GM23338 (cell line): ENCODE results near the gene BCR. TPM values are rescaled to one million over a fixed set of nuclear protein-coding genes. Genes with fewer than 3 reads are reported as not detected.

Experiments used
- ATAC-seq: fragments of 200-7000 bp; cut with Tn5 transposase; 3 replicates; pipeline ENCODE4 v1.9.1; 2020
- DNase-seq: peaks from one replicate; pipeline ENCODE4 v3.0.0-alpha.2; 2015; ENCODE audit warnings: low spot score
- H2AFZ ChIP-seq: fragments of 200-600 bp; sonication (generic); 2 replicates; pipeline ENCODE4 v1.8.0; 2016; ENCODE audit warnings: antibody characterized with exemption, mild to moderate bottlenecking, moderate library complexity
- H3F3A ChIP-seq: fragments of 200-600 bp; sonication (generic); replicated peaks from 2 replicates; pipeline ENCODE4 v1.8.0; 2017; ENCODE audit warnings: antibody characterized with exemption, mixed run types, low read depth
- H3K27ac ChIP-seq: fragments of 200-600 bp; sonication (generic); 2 replicates; pipeline ENCODE4 v1.6.1; 2016; ENCODE audit warnings: low read depth
- H3K27me3 ChIP-seq: fragments of 200-600 bp; sonication (generic); 2 replicates; pipeline ENCODE4 v1.8.0; 2016; ENCODE audit warnings: mild to moderate bottlenecking, mixed run types, moderate library complexity; ENCODE audit not compliant: insufficient read depth
- H3K36me3 ChIP-seq: fragments of 200-600 bp; sonication (generic); 2 replicates; pipeline ENCODE4 v1.8.0; 2016; ENCODE audit warnings: mild to moderate bottlenecking; ENCODE audit not compliant: insufficient read depth
- H3K4me1 ChIP-seq: fragments of 200-600 bp; sonication (generic); 2 replicates; pipeline ENCODE4 v1.8.0; 2016; ENCODE audit warnings: mild to moderate bottlenecking, moderate library complexity; ENCODE audit not compliant: insufficient read depth
- H3K4me2 ChIP-seq: fragments of 200-600 bp; sonication (generic); 2 replicates; pipeline ENCODE4 v1.7.1; 2017; ENCODE audit warnings: mixed run types
- H3K4me3 ChIP-seq: fragments of 200-600 bp; sonication (generic); 2 replicates; pipeline ENCODE4 v1.6.1; 2016; ENCODE audit warnings: mixed run types
- H3K79me2 ChIP-seq: fragments of 200-600 bp; sonication (generic); replicated peaks from 2 replicates; pipeline ENCODE4 v1.8.0; 2017; ENCODE audit warnings: mild to moderate bottlenecking; ENCODE audit not compliant: insufficient read depth
- H3K9me2 ChIP-seq: fragments of 200-600 bp; sonication (generic); 2 replicates; pipeline ENCODE4 v1.8.0; 2017; ENCODE audit not compliant: insufficient read depth
- H4K20me1 ChIP-seq: fragments of 200-600 bp; sonication (generic); replicated peaks from 2 replicates; pipeline ENCODE4 v1.8.0; 2017; ENCODE audit warnings: mild to moderate bottlenecking; ENCODE audit not compliant: insufficient read depth
- H3K27ac Mint-ChIP-seq: 2 replicates; pipeline ENCODE4 v1.8.0; 2020; ENCODE audit warnings: inconsistent platforms, mild to moderate bottlenecking, moderate library complexity, mixed read lengths
- H3K27me3 Mint-ChIP-seq: 3 replicates; pipeline ENCODE4 v1.8.0; 2022; ENCODE audit warnings: low read depth, mild to moderate bottlenecking, moderate library complexity, mixed read lengths, inconsistent platforms; ENCODE audit not compliant: insufficient read depth, poor library complexity
- H3K36me3 Mint-ChIP-seq: 3 replicates; pipeline ENCODE4 v1.8.0; 2021; ENCODE audit warnings: low read depth, mild to moderate bottlenecking, inconsistent platforms, moderate library complexity, mixed read lengths
- H3K4me1 Mint-ChIP-seq: 3 replicates; pipeline ENCODE4 v1.8.0; 2020; ENCODE audit warnings: mild to moderate bottlenecking, inconsistent platforms, mixed read lengths
- H3K4me3 Mint-ChIP-seq: 3 replicates; pipeline ENCODE4 v1.8.0; 2021; ENCODE audit warnings: moderate library complexity, mild to moderate bottlenecking, inconsistent platforms, mixed read lengths
- H3K9me3 Mint-ChIP-seq: 3 replicates; pipeline ENCODE4 v1.8.0; 2020; ENCODE audit warnings: moderate library complexity, mild to moderate bottlenecking, inconsistent platforms, mixed read lengths
- CREB1 ChIP-seq: fragments of 250-450 bp; sonication (Bioruptor Pico); IDR thresholded peaks from 2 replicates; pipeline ENCODE4 v1.5.0; 2020; ENCODE audit warnings: low read depth, mild to moderate bottlenecking, moderate library complexity
- EZH2 ChIP-seq: fragments of 200-600 bp; sonication (generic); IDR thresholded peaks from one replicate; pipeline ENCODE4 v1.8.0; 2017; ENCODE audit warnings: antibody characterized with exemption, mild to moderate bottlenecking, low read depth; ENCODE audit not compliant: unreplicated experiment
- EZH2phosphoT487 ChIP-seq: fragments of 200-600 bp; sonication (generic); IDR thresholded peaks from one replicate; pipeline ENCODE4 v1.8.1; 2018; ENCODE audit warnings: antibody characterized with exemption; ENCODE audit not compliant: unreplicated experiment
- JUNB ChIP-seq: IDR thresholded peaks from one replicate; pipeline ENCODE4 v1.6.1; 2016; ENCODE audit warnings: antibody characterized with exemption; ENCODE audit not compliant: unreplicated experiment
- NANOG ChIP-seq: IDR thresholded peaks from 2 replicates; pipeline ENCODE4 v1.6.1; 2016; ENCODE audit warnings: antibody characterized with exemption, borderline replicate concordance
- POLR2AphosphoS5 ChIP-seq: IDR thresholded peaks from 2 replicates; pipeline ENCODE4 v1.6.1; 2016; ENCODE audit warnings: antibody characterized with exemption, low read depth
- STAT1 ChIP-seq: IDR thresholded peaks from one replicate; pipeline ENCODE4 v1.6.1; 2016; ENCODE audit warnings: antibody characterized with exemption; ENCODE audit not compliant: unreplicated experiment
- ZNF114 ChIP-seq: fragments of 250-450 bp; sonication (Bioruptor Pico); IDR thresholded peaks from 2 replicates; pipeline ENCODE4 v1.5.0; 2020; ENCODE audit warnings: mild to moderate bottlenecking, moderate library complexity
- polyA plus RNA-seq: library from polyadenylated mRNA; unstranded; fragments of >200 nt; fragmentation: Nextera tagmentation; extraction: Ambion mirVana; gene quantifications from 2 replicates; pipeline ENCODE4 v1.2.1, GENCODE V29; 2016
- total RNA-seq: library from RNA; depleted of rRNA; stranded (reverse); fragments of >200 nt; shearing (Covaris generic); gene quantifications from 2 replicates; pipeline ENCODE4 v1.2.3, GENCODE V29; 2014
- TF ChIP-seq, protein P1 (sequence below): fragments of 250-450 bp; sonication (Bioruptor Pico); IDR thresholded peaks from 2 replicates; pipeline ENCODE4 v1.5.0; 2020; ENCODE audit warnings: mild to moderate bottlenecking, moderate library complexity
- TF ChIP-seq, protein P2 (sequence below): IDR thresholded peaks from one replicate; pipeline ENCODE4 v1.6.1; 2018; ENCODE audit warnings: antibody characterized with exemption; ENCODE audit not compliant: unreplicated experiment
- TF ChIP-seq, protein P3 (sequence below), 2 experiments: fragments of 200-600 bp in 1 of 2; sonication (generic) in 1 of 2; conservative IDR thresholded peaks; 2 replicates each; pipeline versions ENCODE4 v1.5.1 to v1.6.1; 2016 to 2017; ENCODE audit warnings: antibody characterized with exemption in 2 of 2, low read depth in 2 of 2, mild to moderate bottlenecking in 2 of 2, moderate library complexity in 1 of 2

The BCR gene
- total and polyA plus RNA-seq, 2 experiments from 2014 or later, result 17.7 to 121 TPM

DNA sequence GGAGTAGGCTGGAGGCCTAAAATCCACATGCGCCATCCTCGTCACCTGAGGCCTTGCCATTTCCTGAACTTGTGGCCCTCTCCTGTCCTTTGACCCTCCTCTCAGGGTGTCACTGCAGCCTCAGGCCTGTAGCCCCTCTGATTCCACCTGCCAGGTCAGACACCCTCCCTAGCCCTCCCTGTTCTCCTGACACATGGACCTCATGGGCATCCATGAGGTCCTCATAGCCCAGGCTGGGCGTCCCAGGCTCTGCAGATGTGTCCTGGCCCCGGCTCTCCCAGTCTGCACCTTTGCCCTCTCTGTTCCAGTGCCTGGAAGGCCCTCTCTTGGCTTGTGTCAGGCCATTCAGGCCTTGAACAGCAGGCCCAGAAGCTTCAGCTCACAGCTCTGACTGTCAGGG, 19.3 kb upstream of the BCR start (continued):
- TF ChIP-seq, protein P1, sequence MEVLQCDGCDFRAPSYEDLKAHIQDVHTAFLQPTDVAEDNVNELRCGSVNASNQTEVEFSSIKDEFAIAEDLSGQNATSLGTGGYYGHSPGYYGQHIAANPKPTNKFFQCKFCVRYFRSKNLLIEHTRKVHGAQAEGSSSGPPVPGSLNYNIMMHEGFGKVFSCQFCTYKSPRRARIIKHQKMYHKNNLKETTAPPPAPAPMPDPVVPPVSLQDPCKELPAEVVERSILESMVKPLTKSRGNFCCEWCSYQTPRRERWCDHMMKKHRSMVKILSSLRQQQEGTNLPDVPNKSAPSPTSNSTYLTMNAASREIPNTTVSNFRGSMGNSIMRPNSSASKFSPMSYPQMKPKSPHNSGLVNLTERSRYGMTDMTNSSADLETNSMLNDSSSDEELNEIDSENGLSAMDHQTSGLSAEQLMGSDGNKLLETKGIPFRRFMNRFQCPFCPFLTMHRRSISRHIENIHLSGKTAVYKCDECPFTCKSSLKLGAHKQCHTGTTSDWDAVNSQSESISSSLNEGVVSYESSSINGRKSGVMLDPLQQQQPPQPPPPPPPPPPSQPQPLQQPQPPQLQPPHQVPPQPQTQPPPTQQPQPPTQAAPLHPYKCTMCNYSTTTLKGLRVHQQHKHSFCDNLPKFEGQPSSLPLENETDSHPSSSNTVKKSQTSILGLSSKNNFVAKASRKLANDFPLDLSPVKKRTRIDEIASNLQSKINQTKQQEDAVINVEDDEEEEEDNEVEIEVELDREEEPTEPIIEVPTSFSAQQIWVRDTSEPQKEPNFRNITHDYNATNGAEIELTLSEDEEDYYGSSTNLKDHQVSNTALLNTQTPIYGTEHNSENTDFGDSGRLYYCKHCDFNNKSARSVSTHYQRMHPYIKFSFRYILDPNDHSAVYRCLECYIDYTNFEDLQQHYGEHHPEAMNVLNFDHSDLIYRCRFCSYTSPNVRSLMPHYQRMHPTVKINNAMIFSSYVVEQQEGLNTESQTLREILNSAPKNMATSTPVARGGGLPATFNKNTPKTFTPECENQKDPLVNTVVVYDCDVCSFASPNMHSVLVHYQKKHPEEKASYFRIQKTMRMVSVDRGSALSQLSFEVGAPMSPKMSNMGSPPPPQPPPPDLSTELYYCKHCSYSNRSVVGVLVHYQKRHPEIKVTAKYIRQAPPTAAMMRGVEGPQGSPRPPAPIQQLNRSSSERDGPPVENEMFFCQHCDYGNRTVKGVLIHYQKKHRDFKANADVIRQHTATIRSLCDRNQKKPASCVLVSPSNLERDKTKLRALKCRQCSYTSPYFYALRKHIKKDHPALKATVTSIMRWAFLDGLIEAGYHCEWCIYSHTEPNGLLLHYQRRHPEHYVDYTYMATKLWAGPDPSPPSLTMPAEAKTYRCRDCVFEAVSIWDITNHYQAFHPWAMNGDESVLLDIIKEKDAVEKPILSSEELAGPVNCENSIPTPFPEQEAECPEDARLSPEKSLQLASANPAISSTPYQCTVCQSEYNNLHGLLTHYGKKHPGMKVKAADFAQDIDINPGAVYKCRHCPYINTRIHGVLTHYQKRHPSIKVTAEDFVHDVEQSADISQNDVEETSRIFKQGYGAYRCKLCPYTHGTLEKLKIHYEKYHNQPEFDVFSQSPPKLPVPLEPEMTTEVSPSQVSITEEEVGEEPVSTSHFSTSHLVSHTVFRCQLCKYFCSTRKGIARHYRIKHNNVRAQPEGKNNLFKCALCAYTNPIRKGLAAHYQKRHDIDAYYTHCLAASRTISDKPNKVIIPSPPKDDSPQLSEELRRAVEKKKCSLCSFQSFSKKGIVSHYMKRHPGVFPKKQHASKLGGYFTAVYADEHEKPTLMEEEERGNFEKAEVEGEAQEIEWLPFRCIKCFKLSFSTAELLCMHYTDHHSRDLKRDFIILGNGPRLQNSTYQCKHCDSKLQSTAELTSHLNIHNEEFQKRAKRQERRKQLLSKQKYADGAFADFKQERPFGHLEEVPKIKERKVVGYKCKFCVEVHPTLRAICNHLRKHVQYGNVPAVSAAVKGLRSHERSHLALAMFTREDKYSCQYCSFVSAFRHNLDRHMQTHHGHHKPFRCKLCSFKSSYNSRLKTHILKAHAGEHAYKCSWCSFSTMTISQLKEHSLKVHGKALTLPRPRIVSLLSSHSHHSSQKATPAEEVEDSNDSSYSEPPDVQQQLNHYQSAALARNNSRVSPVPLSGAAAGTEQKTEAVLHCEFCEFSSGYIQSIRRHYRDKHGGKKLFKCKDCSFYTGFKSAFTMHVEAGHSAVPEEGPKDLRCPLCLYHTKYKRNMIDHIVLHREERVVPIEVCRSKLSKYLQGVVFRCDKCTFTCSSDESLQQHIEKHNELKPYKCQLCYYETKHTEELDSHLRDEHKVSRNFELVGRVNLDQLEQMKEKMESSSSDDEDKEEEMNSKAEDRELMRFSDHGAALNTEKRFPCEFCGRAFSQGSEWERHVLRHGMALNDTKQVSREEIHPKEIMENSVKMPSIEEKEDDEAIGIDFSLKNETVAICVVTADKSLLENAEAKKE (CRISPR knock-in tag), result no peak
- TF ChIP-seq STAT1, result no peak

DNA sequence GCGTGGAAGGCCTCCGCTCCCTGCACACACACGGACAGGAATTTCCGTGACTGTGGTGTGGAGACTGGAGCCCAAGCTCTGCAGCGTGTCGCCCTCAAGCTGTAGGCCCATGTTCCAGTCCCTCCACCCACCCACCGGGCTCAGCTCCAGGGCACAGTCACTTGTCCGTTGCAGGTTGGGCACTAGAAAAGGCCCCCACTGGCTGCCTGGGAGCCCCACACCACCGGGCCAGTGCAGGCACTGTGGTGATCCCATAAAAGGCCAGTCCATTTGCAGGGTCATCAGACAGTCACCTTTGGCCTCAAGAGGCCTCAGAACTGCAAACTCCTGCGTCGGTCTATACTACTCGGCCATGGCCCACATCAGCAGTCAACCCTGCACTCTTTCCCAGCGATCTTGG, 18.7 kb upstream of the BCR start:
- no peaks in the 10 kb centered on the region for H3K27me3 ChIP-seq
- H3K27ac ChIP-seq, result no peak overlapping the region
- H3K4me3 Mint-ChIP-seq, result no peak overlapping the region
- H3K4me2 ChIP-seq, result no peak overlapping the region
- no peaks in the 10 kb centered on the region for H3K9me2 ChIP-seq
- ATAC-seq (no peak), DNase-seq (no peak)
- no peaks in the 10 kb centered on the region for H3K79me2 ChIP-seq
- H3F3A ChIP-seq, result no peaks in the 10 kb centered on the region
- peaks cover 18% of the 10 kb centered on the region for H3K4me1 Mint-ChIP-seq
- H3K27me3 Mint-ChIP-seq, result peaks cover 19% of the 10 kb centered on the region
- peaks cover 5% of the 10 kb centered on the region for H3K4me1 ChIP-seq
- no peaks in the 10 kb centered on the region for H3K36me3 ChIP-seq
- H2AFZ ChIP-seq, result no peak overlapping the region
- no peaks in the 10 kb centered on the region for H3K9me3 Mint-ChIP-seq
- no peak overlapping the region for H3K27ac Mint-ChIP-seq
- H4K20me1 ChIP-seq, result no peaks in the 10 kb centered on the region
- H3K4me3 ChIP-seq, result no peak overlapping the region
- no peak for TF ChIP-seq JUNB
- TF ChIP-seq, protein P2, sequence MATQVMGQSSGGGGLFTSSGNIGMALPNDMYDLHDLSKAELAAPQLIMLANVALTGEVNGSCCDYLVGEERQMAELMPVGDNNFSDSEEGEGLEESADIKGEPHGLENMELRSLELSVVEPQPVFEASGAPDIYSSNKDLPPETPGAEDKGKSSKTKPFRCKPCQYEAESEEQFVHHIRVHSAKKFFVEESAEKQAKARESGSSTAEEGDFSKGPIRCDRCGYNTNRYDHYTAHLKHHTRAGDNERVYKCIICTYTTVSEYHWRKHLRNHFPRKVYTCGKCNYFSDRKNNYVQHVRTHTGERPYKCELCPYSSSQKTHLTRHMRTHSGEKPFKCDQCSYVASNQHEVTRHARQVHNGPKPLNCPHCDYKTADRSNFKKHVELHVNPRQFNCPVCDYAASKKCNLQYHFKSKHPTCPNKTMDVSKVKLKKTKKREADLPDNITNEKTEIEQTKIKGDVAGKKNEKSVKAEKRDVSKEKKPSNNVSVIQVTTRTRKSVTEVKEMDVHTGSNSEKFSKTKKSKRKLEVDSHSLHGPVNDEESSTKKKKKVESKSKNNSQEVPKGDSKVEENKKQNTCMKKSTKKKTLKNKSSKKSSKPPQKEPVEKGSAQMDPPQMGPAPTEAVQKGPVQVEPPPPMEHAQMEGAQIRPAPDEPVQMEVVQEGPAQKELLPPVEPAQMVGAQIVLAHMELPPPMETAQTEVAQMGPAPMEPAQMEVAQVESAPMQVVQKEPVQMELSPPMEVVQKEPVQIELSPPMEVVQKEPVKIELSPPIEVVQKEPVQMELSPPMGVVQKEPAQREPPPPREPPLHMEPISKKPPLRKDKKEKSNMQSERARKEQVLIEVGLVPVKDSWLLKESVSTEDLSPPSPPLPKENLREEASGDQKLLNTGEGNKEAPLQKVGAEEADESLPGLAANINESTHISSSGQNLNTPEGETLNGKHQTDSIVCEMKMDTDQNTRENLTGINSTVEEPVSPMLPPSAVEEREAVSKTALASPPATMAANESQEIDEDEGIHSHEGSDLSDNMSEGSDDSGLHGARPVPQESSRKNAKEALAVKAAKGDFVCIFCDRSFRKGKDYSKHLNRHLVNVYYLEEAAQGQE, result no peak
- TF ChIP-seq, protein P3, sequence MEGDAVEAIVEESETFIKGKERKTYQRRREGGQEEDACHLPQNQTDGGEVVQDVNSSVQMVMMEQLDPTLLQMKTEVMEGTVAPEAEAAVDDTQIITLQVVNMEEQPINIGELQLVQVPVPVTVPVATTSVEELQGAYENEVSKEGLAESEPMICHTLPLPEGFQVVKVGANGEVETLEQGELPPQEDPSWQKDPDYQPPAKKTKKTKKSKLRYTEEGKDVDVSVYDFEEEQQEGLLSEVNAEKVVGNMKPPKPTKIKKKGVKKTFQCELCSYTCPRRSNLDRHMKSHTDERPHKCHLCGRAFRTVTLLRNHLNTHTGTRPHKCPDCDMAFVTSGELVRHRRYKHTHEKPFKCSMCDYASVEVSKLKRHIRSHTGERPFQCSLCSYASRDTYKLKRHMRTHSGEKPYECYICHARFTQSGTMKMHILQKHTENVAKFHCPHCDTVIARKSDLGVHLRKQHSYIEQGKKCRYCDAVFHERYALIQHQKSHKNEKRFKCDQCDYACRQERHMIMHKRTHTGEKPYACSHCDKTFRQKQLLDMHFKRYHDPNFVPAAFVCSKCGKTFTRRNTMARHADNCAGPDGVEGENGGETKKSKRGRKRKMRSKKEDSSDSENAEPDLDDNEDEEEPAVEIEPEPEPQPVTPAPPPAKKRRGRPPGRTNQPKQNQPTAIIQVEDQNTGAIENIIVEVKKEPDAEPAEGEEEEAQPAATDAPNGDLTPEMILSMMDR (conservative IDR thresholded peaks at IDR 0.05; ENCODE audit: low read depth in 2 of 2), result no peak
- TF ChIP-seq POLR2AphosphoS5, result no peak
- no peak for TF ChIP-seq STAT1
- TF ChIP-seq CREB1 (CRISPR knock-in tag), result no peak
- no peak for TF ChIP-seq NANOG
- no peak for TF ChIP-seq EZH2
- no peak for TF ChIP-seq EZH2phosphoT487
- no peak for TF ChIP-seq ZNF114 (CRISPR knock-in tag)
- no peaks in the 10 kb centered on the region for H3K36me3 Mint-ChIP-seq
